ENCODE data around the gene TAF5.
"Not testable (repeated sequence)": the region's sequence is repeated elsewhere in the genome, so short reads cannot be mapped to it uniquely, and the experiment has no call there.

TAF5 gene

GRCh38 chr10:103367782-103368518 lies at the start of gene TAF5:
Gene TAF5 (plus strand): TSS chr10:103367976. CDS start chr10:103367990, 14 bp downstream.
- in situ Hi-C loops (cut with HindIII; ENCODE audit: low sequenced_read_pairs) = no loop called here

DNA sequence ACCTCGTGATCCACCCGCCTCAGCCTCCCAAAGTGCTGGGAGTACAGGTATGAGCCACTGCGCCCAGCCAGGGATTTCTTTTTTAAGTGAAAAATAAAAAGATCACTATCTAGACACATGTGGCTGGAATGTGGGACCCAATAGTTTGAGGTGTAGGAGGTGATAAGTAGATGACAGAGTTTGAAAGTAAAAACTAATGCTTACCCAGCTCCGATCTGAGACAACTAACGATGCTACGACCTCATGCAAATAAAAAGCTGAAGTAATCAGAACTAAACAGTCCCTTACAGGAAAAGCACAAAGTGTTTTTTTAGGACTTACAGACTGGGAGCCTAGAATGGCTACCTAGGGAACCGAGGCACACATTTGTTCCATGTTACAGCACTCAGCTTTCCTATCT lies 39.9 kb upstream of the TAF5 start:
- in situ Hi-C loops (cut with HindIII; ENCODE audit: low sequenced_read_pairs) = no loop called here

GRCh38 chr10:103333934-103334520 lies 33.7 kb upstream of the TAF5 start:
- in situ Hi-C loops (cut with HindIII; ENCODE audit: low sequenced_read_pairs) = no loop called here

DNA sequence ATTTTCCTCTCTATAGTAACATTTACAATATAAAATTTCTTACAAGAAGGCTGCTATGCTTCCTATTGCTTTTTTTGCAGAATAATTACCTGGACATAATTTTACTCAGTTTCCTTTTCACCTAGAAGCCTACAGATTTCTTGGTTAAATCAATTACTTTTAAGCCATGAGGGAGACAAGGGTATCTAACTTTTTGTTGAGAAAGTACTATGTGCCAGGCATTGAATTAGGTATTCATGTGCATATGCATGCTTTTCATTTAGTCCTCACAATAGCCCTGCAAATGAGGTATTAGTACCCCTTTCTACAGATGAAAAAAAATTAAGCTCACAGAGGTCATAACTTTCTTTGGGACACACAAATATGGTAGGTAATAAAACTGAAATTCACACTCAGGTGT lies 33.2 kb upstream of the TAF5 start:
- in situ Hi-C loops (cut with HindIII; ENCODE audit: low sequenced_read_pairs) = no loop called here

GRCh38 chr10:103336370-103336769 lies 31.4 kb upstream of the TAF5 start:
- in situ Hi-C loops (cut with HindIII; ENCODE audit: low sequenced_read_pairs) = no loop called here

- in situ Hi-C loops (cut with HindIII; ENCODE audit: low sequenced_read_pairs) = no loop called here
Observed at GRCh38 chr10:103350175-103350516, 17.6 kb upstream of the TAF5 start.

GRCh38 chr10:103350517-103351260 lies 17.1 kb upstream of the TAF5 start, which contains the start of gene PCGF6:
Gene PCGF6 (minus strand): TSS chr10:103351140. CDS start chr10:103351066, 74 bp downstream.
- in situ Hi-C loops (cut with HindIII; ENCODE audit: low sequenced_read_pairs) = no loop called here

GRCh38 chr10:103353281-103353680 lies 14.5 kb upstream of the TAF5 start:
- in situ Hi-C loops (cut with HindIII; ENCODE audit: low sequenced_read_pairs) = no loop called here

GRCh38 chr10:103354567-103354966 lies 13.2 kb upstream of the TAF5 start:
- in situ Hi-C loops (cut with HindIII; ENCODE audit: low sequenced_read_pairs) = not testable (repeated sequence)

DNA sequence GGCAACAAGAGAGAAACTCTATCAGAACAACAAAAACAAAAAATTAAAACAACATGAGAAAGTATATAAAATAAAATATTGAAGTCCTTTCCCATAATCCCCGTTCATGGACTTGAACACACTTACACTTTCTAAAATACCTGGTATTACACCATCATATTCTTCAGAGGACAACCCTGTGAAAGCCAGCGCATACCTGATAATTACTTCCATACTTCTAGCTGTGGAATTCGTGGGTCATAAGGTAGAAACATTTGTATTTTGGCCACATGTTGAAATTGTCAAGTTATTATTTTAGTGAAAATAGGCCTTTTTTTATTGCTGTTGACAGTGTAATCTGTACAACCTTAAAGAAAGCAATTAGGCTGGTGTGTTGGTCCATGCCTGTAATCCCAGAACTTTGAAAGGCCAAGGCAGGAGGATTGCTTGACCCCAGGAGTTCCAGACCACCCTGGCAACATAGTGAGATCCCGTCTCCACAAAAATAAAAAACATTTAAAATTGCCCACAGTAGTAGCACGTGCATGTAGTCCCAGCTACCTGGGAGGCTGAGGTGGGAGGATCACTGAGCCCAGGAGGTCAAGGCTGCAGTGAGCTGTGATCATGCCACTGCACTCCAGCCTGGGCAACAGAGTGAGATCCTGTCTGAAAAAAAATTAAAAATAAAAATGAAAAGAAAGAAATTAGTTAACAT lies 11.7 kb upstream of the TAF5 start:
- in situ Hi-C loops (cut with HindIII; ENCODE audit: low sequenced_read_pairs) = no loop called here

DNA sequence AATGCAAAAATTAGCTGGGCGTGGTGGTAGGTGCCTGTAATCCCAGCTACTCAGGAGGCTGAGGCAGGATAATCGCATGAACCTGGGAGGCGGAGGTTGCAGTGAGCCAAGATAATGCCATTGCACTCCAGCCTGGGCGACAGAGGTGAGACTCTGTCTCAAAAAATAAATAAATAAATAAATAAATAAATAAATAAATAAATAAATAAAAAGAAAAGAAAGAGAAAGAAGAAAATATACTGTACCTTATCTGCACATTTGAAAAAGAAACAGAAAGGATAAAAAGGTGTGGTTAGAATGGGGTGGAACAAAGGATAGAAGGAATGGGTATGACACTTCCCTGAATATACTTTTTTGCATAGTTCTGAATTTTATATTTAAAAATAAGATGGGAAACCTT lies 8.3 kb upstream of the TAF5 start:
- in situ Hi-C loops (cut with HindIII; ENCODE audit: low sequenced_read_pairs) = not testable (repeated sequence)

- in situ Hi-C loops (cut with HindIII; ENCODE audit: low sequenced_read_pairs) = not testable (repeated sequence)
Observed at GRCh38 chr10:103360791-103361190, 7.0 kb upstream of the TAF5 start.

DNA sequence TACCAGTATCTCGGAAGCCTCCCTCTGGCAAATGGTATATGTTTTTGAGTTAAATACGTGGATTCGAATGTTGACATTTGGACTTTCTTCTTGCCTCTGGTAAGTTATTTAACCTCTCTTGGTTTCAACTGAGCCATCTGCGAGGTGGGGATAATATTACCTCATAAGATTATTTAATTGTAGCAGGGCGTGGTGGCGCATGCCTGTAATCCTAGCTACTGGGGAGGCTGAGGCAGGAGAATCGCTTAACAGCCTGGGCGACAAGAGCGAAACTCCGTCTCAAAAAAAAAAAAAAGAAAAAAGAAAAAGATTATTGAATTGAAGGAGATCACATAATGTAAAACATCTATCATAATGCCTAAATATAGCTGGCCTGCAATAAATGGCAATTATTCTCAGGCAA lies 396 bp upstream of the TAF5 start:
- in situ Hi-C loops (cut with HindIII; ENCODE audit: low sequenced_read_pairs) = no loop called here

DNA sequence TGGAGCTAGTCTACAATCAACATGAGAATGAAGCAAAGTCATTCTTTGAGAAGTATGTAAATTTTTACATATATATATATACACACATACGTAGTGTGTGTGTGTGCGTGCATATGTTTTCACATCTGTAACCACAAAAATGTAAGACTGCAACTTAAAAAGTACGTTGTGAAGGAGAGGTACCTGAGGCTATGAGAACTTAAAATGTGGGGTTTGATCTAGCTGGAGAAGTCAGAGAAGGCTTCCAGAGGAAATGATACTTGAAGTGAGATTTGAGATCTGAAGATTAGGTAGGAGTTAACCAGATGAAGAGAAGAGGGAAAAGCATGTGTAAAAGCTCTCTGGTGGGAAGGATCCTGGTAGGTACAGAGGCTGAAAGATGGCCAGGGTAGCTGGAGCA lies 5.8 kb downstream of the TAF5 start:
- in situ Hi-C loops (cut with HindIII; ENCODE audit: low sequenced_read_pairs) = no loop called here

DNA sequence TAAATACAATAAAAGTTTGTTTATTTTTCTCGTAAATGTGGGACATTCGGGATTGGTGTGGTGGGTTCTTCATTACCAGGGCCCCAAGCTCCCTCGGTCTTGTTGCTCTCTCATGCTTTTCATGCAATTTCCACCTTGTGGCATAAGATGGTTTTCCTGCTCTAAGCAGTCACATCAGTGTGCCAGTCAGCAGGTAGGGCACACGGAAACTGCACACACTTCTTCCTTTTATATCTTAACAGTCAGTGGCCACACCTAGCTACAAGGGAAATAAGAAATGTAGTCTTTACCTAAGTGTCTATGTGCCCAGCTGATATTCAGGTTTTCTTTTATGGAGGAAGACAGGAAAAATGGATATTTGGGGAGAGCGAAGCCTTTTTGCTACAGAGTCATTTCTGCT lies 6.5 kb downstream of the TAF5 start:
- in situ Hi-C loops (cut with HindIII; ENCODE audit: low sequenced_read_pairs) = no loop called here

- in situ Hi-C loops (cut with HindIII; ENCODE audit: low sequenced_read_pairs) = no loop called here
Observed at GRCh38 chr10:103382769-103383168, 15.0 kb downstream of the TAF5 start.

GRCh38 chr10:103394180-103394579 lies 26.4 kb downstream of the TAF5 start:
- in situ Hi-C loops (cut with HindIII; ENCODE audit: low sequenced_read_pairs) = no loop called here

DNA sequence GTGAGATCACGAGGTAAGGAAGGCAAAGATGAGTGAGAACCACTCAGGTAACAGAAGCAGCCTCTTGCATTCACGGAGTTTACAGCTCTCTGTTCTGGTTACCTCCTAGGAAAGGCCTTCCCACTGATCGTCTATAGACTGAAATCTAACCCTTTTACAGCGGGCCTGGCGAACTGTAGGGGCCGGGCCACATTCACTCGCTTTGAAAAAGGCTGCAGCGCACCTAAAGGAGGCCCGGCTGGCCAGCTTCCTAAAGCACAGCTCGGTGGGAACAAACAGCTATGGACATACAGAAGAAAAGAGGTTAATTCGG lies 27.9 kb downstream of the TAF5 start:
- in situ Hi-C loops (cut with HindIII; ENCODE audit: low sequenced_read_pairs) = no loop called here

DNA sequence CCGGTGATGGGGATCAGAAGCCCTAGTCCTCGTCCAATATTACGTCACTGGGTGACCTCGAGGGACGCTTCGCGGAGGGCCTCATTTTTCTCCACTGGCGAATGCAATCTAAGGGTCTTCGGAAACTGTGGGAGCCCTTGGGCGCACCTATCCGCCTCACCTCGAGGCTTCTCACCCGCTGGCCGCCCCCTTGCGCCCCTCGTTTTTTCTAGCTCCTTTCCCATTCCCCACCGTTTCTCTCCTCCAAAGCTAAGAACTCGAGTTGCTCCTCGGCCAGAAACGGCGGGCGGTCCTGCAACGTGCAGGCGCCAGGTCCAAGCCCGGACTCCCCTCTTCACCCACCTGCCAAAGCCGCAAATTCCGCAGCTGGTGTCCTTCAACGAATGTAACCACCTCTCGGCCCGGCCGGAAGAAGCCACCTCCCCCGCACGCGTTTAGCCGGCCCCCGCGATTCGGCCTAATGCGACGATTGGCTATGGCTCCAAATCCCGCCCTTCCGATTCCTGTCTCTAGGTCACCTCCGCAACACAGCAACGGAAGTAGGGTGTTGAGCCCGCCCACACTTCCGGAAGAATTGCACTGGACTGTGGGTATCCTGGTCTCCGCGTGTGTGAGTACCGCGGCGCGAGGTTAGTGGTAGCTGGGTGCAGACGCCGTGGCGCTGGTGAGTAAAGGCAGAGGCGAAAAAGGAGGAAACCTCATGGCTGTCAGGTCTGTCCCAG lies 28.5 kb downstream of the TAF5 start, which contains the start of the genes ATP5MK and PDCD11:
Gene ATP5MK (minus strand): TSS at position 409 of the 722 bp plus-strand sequence. CDS start 4,018 bp downstream, outside the sequence.
Gene PDCD11 (plus strand): TSS at position 560 of the 722 bp plus-strand sequence. CDS start 1,801 bp downstream, outside the sequence.
- in situ Hi-C loops (cut with HindIII; ENCODE audit: low sequenced_read_pairs) = no loop called here

DNA sequence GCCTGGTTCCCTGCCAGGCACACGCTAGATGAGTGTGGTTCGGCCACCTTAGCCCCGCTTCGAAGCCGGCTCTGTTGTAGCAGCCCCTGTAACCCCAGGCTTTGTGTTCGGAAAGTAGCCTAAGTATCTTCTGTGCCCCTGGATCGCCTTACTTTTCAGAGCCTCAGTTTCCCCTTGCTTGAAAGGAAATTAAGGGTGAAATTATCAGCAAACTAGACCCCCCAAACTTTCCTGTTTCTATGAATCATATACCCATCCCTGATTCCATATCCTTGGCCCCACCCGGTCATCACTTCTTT lies 29.0 kb downstream of the TAF5 start:
- in situ Hi-C loops (cut with HindIII; ENCODE audit: low sequenced_read_pairs) = no loop called here
